HG03045 (cell line): Measurements from ENCODE around the gene TPRN.

Source experiments
- ATAC-seq: cut with Tn5 transposase; IDR thresholded peaks from one replicate; pipeline ENCODE4 v1.9.1; 2021; ENCODE audit warnings: mild to moderate bottlenecking, moderate library complexity; ENCODE audit not compliant: unreplicated experiment

Gene TPRN

GRCh38 chr9:137213160-137214060 is 12.9 kb upstream of the TPRN start:
- no peak for ATAC-seq

GRCh38 chr9:137212520-137212919 is 12.0 kb upstream of the TPRN start:
- no peak for ATAC-seq

- ATAC-seq = no peak
Observed at GRCh38 chr9:137211532-137211931, 11.0 kb upstream of the TPRN start.

GRCh38 chr9:137206602-137207001 is 6.1 kb upstream of the TPRN start:
- no peak for ATAC-seq

GRCh38 chr9:137205126-137206069 is 4.9 kb upstream of the TPRN start, which contains the start of the genes NDOR1 and TMEM203:
NDOR1 (plus strand) TSS chr9:137205700; CDS start chr9:137205778, 78 bp downstream.
TMEM203 (minus strand) TSS chr9:137205648; CDS start chr9:137205414, 234 bp downstream.
- peak; percentile 44 for ATAC-seq

- ATAC-seq = no peak
Observed at GRCh38 chr9:137204731-137205125, 4.2 kb upstream of the TPRN start.

- no peak for ATAC-seq
Observed at GRCh38 chr9:137202966-137203365, 2.4 kb upstream of the TPRN start.

- ATAC-seq = no peak
Observed at GRCh38 chr9:137201205-137201868, 796 bp upstream of the TPRN start.

- ATAC-seq = no peak
Observed at GRCh38 chr9:137199411-137200121, 975 bp downstream of the TPRN start.

- ATAC-seq = no peak
Observed at GRCh38 chr9:137198902-137199283, 1.6 kb downstream of the TPRN start.

- no peak for ATAC-seq
Observed at GRCh38 chr9:137198051-137198901, 2.3 kb downstream of the TPRN start.

- no peak for ATAC-seq
Observed at GRCh38 chr9:137195525-137196220, 4.9 kb downstream of the TPRN start.

- no peak for ATAC-seq
Observed at GRCh38 chr9:137194909-137195308, 5.6 kb downstream of the TPRN start.

- ATAC-seq = no peak
Observed at GRCh38 chr9:137194388-137194787, 6.2 kb downstream of the TPRN start.

- ATAC-seq = no peak
Observed at GRCh38 chr9:137193771-137194170, 6.8 kb downstream of the TPRN start.

GRCh38 chr9:137192859-137193258 is 7.7 kb downstream of the TPRN start:
- ATAC-seq = no peak

GRCh38 chr9:137192448-137192780 is 8.1 kb downstream of the TPRN start:
- ATAC-seq = no peak

GRCh38 chr9:137191691-137192447 is 8.7 kb downstream of the TPRN start:
- no peak for ATAC-seq
